ENCODE results near the gene OSGEP.

Gene OSGEP

DNA sequence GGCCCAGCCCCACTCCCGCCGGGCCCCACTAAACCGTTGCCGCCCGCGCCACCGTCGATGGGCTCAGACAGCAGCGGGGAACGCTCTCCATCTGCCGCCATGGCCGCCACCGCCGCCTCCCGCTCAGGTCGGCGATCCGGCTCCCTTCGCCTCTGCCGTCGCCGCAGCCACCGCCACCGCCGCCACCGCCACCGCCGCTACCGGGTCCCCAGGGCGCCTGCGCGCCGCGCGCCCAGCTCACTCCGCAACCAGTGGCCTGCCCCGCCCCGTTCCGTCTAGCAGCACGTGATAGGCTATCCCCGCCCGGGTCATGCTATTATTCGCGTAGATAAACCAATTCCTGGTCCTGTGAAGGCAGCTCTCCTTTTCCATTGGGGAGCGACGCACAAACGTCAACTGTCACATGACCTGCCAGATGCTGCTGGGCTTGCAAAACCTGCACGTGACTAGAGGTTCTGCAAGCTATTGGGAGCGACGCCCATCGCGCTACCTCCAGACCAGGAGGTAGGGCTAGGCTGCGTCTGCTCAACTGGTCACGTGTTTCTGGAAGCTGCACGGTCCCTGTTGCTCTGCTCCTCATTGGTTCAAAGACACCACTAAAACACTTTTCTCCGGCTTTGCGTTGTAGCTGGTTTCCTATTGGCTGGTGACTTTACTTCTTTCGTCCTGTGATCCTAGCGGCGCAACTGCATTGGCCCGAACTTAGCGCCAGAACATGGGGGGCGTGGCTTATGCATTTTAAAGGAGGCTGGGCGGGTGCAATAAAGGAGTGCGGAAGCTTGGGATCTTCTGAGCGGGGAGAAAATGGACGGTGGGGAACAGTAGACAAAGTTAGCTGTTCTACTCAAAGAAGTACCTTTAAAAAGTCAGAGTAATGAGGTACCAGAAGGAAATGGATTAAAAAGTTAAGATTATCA lies 6.9 kb upstream of the OSGEP start, which contains the start of gene PIP4P1:
Gene PIP4P1, minus strand, starts transcription at position 210 of the 917 bp plus-strand sequence. Its CDS starts 109 bp downstream, at position 101.
- Histone ChIP-seq H3K4me3 (ENCODE audit: low read length) (peak within 1 kb of the TSS; percentile 89), H3K9me3 (ENCODE audit: insufficient read depth, low read length) (no peaks in the 10 kb centered on the region), H3K9ac (ENCODE audit: low read length) (peak within 1 kb of the TSS; percentile 92), H3K27ac (ENCODE audit: low read length) (peak within 1 kb of the TSS; percentile 95), H3K36me3 (replicated peaks; ENCODE audit: low read depth, low read length) (peaks cover 41% of the 10 kb centered on the region), H3K4me2 (ENCODE audit: low read length) (peak within 1 kb of the TSS; percentile 87), H4K20me1 (ENCODE audit: insufficient read depth, low read length) (no peaks in the 10 kb centered on the region), H3K79me2 (ENCODE audit: low read length) (peaks cover 45% of the 10 kb centered on the region), H3K4me1 (ENCODE audit: low read length) (peaks cover 40% of the 10 kb centered on the region), H2AFZ (ENCODE audit: low read depth, low read length) (no peak within 1 kb of the TSS), H3K27me3 (ENCODE audit: low read depth, low read length) (no peaks in the 10 kb centered on the region)
- TF ChIP-seq CTCF (IDR thresholded peaks at IDR 0.05; ENCODE audit: low read depth, low read length) (no peak), EZH2phosphoT487 (IDR thresholded peaks at IDR 0.05; ENCODE audit: low read depth) (no peak)

DNA sequence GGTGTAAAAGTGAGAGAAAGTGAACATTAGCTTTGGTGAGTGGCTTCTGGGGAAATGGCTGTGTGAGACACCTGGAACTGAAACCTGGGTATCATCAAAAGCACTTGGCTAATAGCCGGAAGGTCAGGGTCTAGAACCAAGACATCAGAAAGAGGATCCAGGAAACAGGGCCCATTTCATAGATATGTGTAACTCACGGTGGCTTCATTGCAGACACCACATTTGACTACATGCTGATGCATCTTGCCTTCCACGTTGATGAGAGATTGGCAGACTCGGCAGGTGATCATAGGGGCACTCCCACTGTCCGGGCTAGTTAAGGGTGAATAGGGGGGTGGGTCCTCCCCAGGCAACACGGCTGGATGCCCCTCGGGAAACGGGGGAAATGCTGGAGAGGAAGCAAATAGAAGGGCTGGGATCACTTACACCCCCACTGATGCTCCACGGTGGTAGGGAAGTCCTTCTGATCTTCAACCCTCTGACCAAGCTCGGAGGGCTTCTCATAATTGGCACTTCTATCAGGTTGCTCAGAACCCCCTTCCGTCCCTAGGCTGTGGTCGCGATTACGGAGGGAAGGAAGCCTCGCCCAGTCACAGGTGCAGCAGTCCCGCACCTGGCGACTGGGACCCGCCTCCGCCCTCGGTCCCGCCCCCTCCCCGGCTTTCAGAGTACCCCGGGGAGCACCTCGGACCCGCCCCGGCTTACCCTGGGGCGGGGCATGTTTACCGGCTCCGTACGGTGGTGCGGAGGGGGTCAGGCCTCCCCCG lies 6.0 kb upstream of the OSGEP start:
- Histone ChIP-seq H3K27me3 (ENCODE audit: low read depth, low read length) (no peaks in the 10 kb centered on the region), H3K4me2 (ENCODE audit: low read length) (peak overlapping the region; percentile 87), H2AFZ (ENCODE audit: low read depth, low read length) (no peak overlapping the region), H3K4me1 (ENCODE audit: low read length) (peaks cover 46% of the 10 kb centered on the region), H3K27ac (ENCODE audit: low read length) (peak overlapping the region; percentile 95), H4K20me1 (ENCODE audit: insufficient read depth, low read length) (no peaks in the 10 kb centered on the region), H3K9ac (ENCODE audit: low read length) (peak overlapping the region; percentile 92), H3K4me3 (ENCODE audit: low read length) (peak overlapping the region; percentile 89), H3K79me2 (ENCODE audit: low read length) (peaks cover 53% of the 10 kb centered on the region), H3K9me3 (ENCODE audit: insufficient read depth, low read length) (no peaks in the 10 kb centered on the region), H3K36me3 (replicated peaks; ENCODE audit: low read depth, low read length) (peaks cover 49% of the 10 kb centered on the region)
- TF ChIP-seq CTCF (IDR thresholded peaks at IDR 0.05; ENCODE audit: low read depth, low read length), result no peak
- no peak for TF ChIP-seq EZH2phosphoT487 (IDR thresholded peaks at IDR 0.05; ENCODE audit: low read depth)

DNA sequence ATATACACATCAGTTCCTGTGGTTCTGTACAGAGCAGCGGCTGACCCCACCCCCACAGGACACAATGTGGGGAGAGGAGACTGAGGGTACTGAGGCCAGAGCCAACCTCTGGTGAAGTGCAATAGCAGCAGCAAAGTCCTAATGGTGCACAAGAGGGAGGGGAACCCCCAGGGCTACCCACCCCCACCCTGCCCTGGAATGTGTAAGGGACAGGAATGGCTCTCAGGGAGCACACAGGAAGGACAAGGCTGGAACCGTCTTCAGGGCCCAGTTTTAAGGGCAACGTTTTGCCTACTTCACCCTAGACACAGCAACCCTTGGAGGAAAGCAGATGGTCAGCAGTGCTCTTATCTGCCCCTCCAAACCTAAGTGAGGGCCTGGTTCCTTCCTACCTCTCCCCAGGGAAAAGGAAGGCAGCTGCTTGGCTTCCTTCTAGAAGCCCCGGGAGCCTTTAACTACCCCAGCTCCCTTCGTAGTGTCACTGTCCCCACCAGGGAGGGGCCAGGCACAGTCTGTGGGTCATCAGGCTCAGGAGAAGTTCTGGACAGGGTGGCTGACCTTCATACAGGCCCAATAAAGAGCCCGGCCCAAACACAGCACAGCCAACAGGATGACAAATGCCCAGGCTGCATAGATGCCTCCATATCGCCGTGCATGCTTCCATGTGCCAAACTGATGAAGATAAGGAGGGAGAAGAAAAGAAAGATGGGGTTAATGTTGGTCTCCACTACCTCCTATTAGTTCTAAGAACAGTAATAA lies 3.6 kb upstream of the OSGEP start:
- no peak overlapping the region for H2AFZ ChIP-seq (ENCODE audit: low read depth, low read length)
- H3K4me3 ChIP-seq (ENCODE audit: low read length), result no peak overlapping the region
- H3K79me2 ChIP-seq (ENCODE audit: low read length), result peaks cover 74% of the 10 kb centered on the region
- H3K36me3 ChIP-seq (replicated peaks; ENCODE audit: low read depth, low read length), result peaks cover 49% of the 10 kb centered on the region
- H3K27me3 ChIP-seq (ENCODE audit: low read depth, low read length), result no peaks in the 10 kb centered on the region
- H3K9me3 ChIP-seq (ENCODE audit: insufficient read depth, low read length), result no peaks in the 10 kb centered on the region
- no peak for TF ChIP-seq EZH2phosphoT487 (IDR thresholded peaks at IDR 0.05; ENCODE audit: low read depth)
- no peak for TF ChIP-seq CTCF (IDR thresholded peaks at IDR 0.05; ENCODE audit: low read depth, low read length)
- no peaks in the 10 kb centered on the region for H4K20me1 ChIP-seq (ENCODE audit: insufficient read depth, low read length)
- H3K4me1 ChIP-seq (ENCODE audit: low read length), result peaks cover 44% of the 10 kb centered on the region
- H3K9ac ChIP-seq (ENCODE audit: low read length), result no peak overlapping the region
- peak overlapping the region; percentile 10; the same call in 1 of the 2 replicates for H3K27ac ChIP-seq (ENCODE audit: low read length)
- H3K4me2 ChIP-seq (ENCODE audit: low read length), result no peak overlapping the region
